ENCODE data around the gene PKMYT1. TPM values are rescaled to one million over a fixed set of nuclear protein-coding genes. Genes with fewer than 3 reads are reported as not detected.
A peak's percentile ranks its signal among the peaks of the same experiment; 100 is the strongest.

Gene PKMYT1
- total and polyA plus RNA-seq, 9 of the 15 experiments (the other 6 are each of a cell fraction or from before 2014, with no cell fraction given) = 8.7 to 201 (median 37.8) TPM

GRCh38 chr16:3007059-3007956, 27.1 kb upstream of the PKMYT1 start (continued):
- no peak for TF ChIP-seq ZNF79 (CRISPR knock-in tag; IDR thresholded peaks at IDR 0.05; ENCODE audit: low read depth)
- TF ChIP-seq POLR2H (tag; IDR thresholded peaks at IDR 0.05; ENCODE audit: low read depth) = no peak
- TF ChIP-seq ETV5 (CRISPR knock-in tag; IDR thresholded peaks at IDR 0.05; ENCODE audit: low read depth) = no peak
- peak; percentile 61 for TF ChIP-seq CBFA2T3 (IDR thresholded peaks at IDR 0.05)
- TF ChIP-seq ZKSCAN8 (CRISPR knock-in tag; IDR thresholded peaks at IDR 0.05) = no peak
- TF ChIP-seq EP300 (IDR thresholded peaks at IDR 0.05; ENCODE audit: low read length) = peak; percentile 75
- no peak for TF ChIP-seq SMARCB1 (IDR thresholded peaks at IDR 0.05; ENCODE audit: insufficient read length, low read depth)
- TF ChIP-seq, protein P1, sequence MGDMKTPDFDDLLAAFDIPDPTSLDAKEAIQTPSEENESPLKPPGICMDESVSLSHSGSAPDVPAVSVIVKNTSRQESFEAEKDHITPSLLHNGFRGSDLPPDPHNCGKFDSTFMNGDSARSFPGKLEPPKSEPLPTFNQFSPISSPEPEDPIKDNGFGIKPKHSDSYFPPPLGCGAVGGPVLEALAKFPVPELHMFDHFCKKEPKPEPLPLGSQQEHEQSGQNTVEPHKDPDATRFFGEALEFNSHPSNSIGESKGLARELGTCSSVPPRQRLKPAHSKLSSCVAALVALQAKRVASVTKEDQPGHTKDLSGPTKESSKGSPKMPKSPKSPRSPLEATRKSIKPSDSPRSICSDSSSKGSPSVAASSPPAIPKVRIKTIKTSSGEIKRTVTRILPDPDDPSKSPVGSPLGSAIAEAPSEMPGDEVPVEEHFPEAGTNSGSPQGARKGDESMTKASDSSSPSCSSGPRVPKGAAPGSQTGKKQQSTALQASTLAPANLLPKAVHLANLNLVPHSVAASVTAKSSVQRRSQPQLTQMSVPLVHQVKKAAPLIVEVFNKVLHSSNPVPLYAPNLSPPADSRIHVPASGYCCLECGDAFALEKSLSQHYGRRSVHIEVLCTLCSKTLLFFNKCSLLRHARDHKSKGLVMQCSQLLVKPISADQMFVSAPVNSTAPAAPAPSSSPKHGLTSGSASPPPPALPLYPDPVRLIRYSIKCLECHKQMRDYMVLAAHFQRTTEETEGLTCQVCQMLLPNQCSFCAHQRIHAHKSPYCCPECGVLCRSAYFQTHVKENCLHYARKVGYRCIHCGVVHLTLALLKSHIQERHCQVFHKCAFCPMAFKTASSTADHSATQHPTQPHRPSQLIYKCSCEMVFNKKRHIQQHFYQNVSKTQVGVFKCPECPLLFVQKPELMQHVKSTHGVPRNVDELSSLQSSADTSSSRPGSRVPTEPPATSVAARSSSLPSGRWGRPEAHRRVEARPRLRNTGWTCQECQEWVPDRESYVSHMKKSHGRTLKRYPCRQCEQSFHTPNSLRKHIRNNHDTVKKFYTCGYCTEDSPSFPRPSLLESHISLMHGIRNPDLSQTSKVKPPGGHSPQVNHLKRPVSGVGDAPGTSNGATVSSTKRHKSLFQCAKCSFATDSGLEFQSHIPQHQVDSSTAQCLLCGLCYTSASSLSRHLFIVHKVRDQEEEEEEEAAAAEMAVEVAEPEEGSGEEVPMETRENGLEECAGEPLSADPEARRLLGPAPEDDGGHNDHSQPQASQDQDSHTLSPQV (IDR thresholded peaks at IDR 0.05) = peak; percentile 81
- TF ChIP-seq ZNF584 (CRISPR knock-in tag; IDR thresholded peaks at IDR 0.05; ENCODE audit: low read depth) = no peak
- 0 out of 2 replicates have a peak, but pooled peaks have one; percentile 20 for TF ChIP-seq ZNF717 (CRISPR knock-in tag; IDR thresholded peaks at IDR 0.05)
- TF ChIP-seq, protein P2, sequence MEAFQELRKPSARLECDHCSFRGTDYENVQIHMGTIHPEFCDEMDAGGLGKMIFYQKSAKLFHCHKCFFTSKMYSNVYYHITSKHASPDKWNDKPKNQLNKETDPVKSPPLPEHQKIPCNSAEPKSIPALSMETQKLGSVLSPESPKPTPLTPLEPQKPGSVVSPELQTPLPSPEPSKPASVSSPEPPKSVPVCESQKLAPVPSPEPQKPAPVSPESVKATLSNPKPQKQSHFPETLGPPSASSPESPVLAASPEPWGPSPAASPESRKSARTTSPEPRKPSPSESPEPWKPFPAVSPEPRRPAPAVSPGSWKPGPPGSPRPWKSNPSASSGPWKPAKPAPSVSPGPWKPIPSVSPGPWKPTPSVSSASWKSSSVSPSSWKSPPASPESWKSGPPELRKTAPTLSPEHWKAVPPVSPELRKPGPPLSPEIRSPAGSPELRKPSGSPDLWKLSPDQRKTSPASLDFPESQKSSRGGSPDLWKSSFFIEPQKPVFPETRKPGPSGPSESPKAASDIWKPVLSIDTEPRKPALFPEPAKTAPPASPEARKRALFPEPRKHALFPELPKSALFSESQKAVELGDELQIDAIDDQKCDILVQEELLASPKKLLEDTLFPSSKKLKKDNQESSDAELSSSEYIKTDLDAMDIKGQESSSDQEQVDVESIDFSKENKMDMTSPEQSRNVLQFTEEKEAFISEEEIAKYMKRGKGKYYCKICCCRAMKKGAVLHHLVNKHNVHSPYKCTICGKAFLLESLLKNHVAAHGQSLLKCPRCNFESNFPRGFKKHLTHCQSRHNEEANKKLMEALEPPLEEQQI (IDR thresholded peaks at IDR 0.05) = no peak
- no peak for TF ChIP-seq ZEB2 (IDR thresholded peaks at IDR 0.05)
- TF ChIP-seq PPARD (CRISPR knock-in tag; IDR thresholded peaks at IDR 0.05) = no peak
- no peak for TF ChIP-seq PYGO2 (tag; IDR thresholded peaks at IDR 0.05)
- no peak for TF ChIP-seq DNMT1 (IDR thresholded peaks at IDR 0.05)
- no peak for TF ChIP-seq ZNF696 (CRISPR knock-in tag; conservative IDR thresholded peaks at IDR 0.05)
- no peak for TF ChIP-seq SP2 (IDR thresholded peaks at IDR 0.05; ENCODE audit: extremely low read depth, low read depth, low read length, poor library complexity, severe bottlenecking)
- TF ChIP-seq PHTF2 (CRISPR knock-in tag; IDR thresholded peaks at IDR 0.05) = no peak
- TF ChIP-seq GATAD2A (IDR thresholded peaks at IDR 0.05) = peak; percentile 30; the same call in 1 of the 2 replicates
- TF ChIP-seq CREBBP (IDR thresholded peaks at IDR 0.05; ENCODE audit: low read depth, low read length) = no peak
- TF ChIP-seq POU5F1 (IDR thresholded peaks at IDR 0.05; ENCODE audit: borderline replicate concordance, low read depth, low read length, partially characterized antibody) = no peak
- no peak for TF ChIP-seq BCOR (IDR thresholded peaks at IDR 0.05)
- no peak for TF ChIP-seq FOXJ3 (CRISPR knock-in tag; IDR thresholded peaks at IDR 0.05)
